ENCODE results near the gene KRTAP12-2.
"Not testable (repeated sequence)": the region's sequence is repeated elsewhere in the genome, so short reads cannot be mapped to it uniquely, and the experiment has no call there.

Gene KRTAP12-2

GRCh38 chr21:44686000-44686781, 19.5 kb upstream of the KRTAP12-2 start:
- Histone ChIP-seq H3K9ac (ENCODE audit: low read length) (no peak overlapping the region), H3K4me2 (ENCODE audit: low read depth, low read length, poor library complexity, severe bottlenecking) (no peak overlapping the region), H3K27ac (ENCODE audit: low read depth, low read length) (no peak overlapping the region), H3K36me3 (ENCODE audit: low read length) (no peaks in the 10 kb centered on the region), H3K27me3 (ENCODE audit: low read length) (no peaks in the 10 kb centered on the region), H3K4me3 (ENCODE audit: insufficient read depth, low read length, poor library complexity, severe bottlenecking) (no peak overlapping the region), H4K20me1 (ENCODE audit: low read depth, low read length) (no peaks in the 10 kb centered on the region), H3K9me2 (replicated peaks; ENCODE audit: insufficient read depth, low read length) (no peaks in the 10 kb centered on the region), H3K79me2 (ENCODE audit: insufficient read depth, low read length) (no peaks in the 10 kb centered on the region), H3F3A (ENCODE audit: insufficient read depth) (no peaks in the 10 kb centered on the region), H3K9me3 (ENCODE audit: insufficient read depth, low read length) (no peaks in the 10 kb centered on the region), H2AFZ (ENCODE audit: low read depth, low read length, severe bottlenecking) (no peak overlapping the region)
- TF ChIP-seq CTCF (IDR thresholded peaks at IDR 0.05; ENCODE audit: insufficient read depth, low read length, poor library complexity, severe bottlenecking) (no peak), EZH2phosphoT487 (conservative IDR thresholded peaks at IDR 0.05; ENCODE audit: low read length) (no peak)

GRCh38 chr21:44685050-44685449, 18.3 kb upstream of the KRTAP12-2 start:
- H2AFZ ChIP-seq (ENCODE audit: low read depth, low read length, severe bottlenecking); H3K9ac ChIP-seq (ENCODE audit: low read length); H3K9me2 ChIP-seq (replicated peaks; ENCODE audit: insufficient read depth, low read length); H3K4me3 ChIP-seq (ENCODE audit: insufficient read depth, low read length, poor library complexity, severe bottlenecking); H3K27me3 ChIP-seq (ENCODE audit: low read length); H3F3A ChIP-seq (ENCODE audit: insufficient read depth); H3K36me3 ChIP-seq (ENCODE audit: low read length); H3K79me2 ChIP-seq (ENCODE audit: insufficient read depth, low read length); H3K27ac ChIP-seq (ENCODE audit: low read depth, low read length); H4K20me1 ChIP-seq (ENCODE audit: low read depth, low read length); H3K4me2 ChIP-seq (ENCODE audit: low read depth, low read length, poor library complexity, severe bottlenecking); H3K9me3 ChIP-seq (ENCODE audit: insufficient read depth, low read length): not testable (repeated sequence)

- H3K36me3 ChIP-seq (ENCODE audit: low read length), result no peaks in the 10 kb centered on the region
- H3K9ac ChIP-seq (ENCODE audit: low read length), result no peak overlapping the region
- no peaks in the 10 kb centered on the region for H3F3A ChIP-seq (ENCODE audit: insufficient read depth)
- no peaks in the 10 kb centered on the region for H3K9me3 ChIP-seq (ENCODE audit: insufficient read depth, low read length)
- no peak overlapping the region for H3K4me3 ChIP-seq (ENCODE audit: insufficient read depth, low read length, poor library complexity, severe bottlenecking)
- TF ChIP-seq EZH2phosphoT487 (conservative IDR thresholded peaks at IDR 0.05; ENCODE audit: low read length) (no peak), CTCF (IDR thresholded peaks at IDR 0.05; ENCODE audit: insufficient read depth, low read length, poor library complexity, severe bottlenecking) (no peak)
- no peaks in the 10 kb centered on the region for H3K79me2 ChIP-seq (ENCODE audit: insufficient read depth, low read length)
- no peaks in the 10 kb centered on the region for H3K27me3 ChIP-seq (ENCODE audit: low read length)
- no peaks in the 10 kb centered on the region for H3K9me2 ChIP-seq (replicated peaks; ENCODE audit: insufficient read depth, low read length)
- no peaks in the 10 kb centered on the region for H4K20me1 ChIP-seq (ENCODE audit: low read depth, low read length)
- H3K4me2 ChIP-seq (ENCODE audit: low read depth, low read length, poor library complexity, severe bottlenecking), result no peak overlapping the region
- H2AFZ ChIP-seq (ENCODE audit: low read depth, low read length, severe bottlenecking), result no peak overlapping the region
- H3K27ac ChIP-seq (ENCODE audit: low read depth, low read length), result no peak overlapping the region
Observed at GRCh38 chr21:44684483-44684882, 17.8 kb upstream of the KRTAP12-2 start.

- TF ChIP-seq EZH2phosphoT487 (conservative IDR thresholded peaks at IDR 0.05; ENCODE audit: low read length), result no peak
Observed at GRCh38 chr21:44684077-44684476, 17.4 kb upstream of the KRTAP12-2 start.

More at GRCh38 chr21:44684077-44684476, 17.4 kb upstream of the KRTAP12-2 start:
- no peaks in the 10 kb centered on the region for H3K9me3 ChIP-seq (ENCODE audit: insufficient read depth, low read length)
- H3K27ac ChIP-seq (ENCODE audit: low read depth, low read length), result no peak overlapping the region
- H3F3A ChIP-seq (ENCODE audit: insufficient read depth), result no peaks in the 10 kb centered on the region
- no peak overlapping the region for H3K9ac ChIP-seq (ENCODE audit: low read length)
- H3K79me2 ChIP-seq (ENCODE audit: insufficient read depth, low read length), result no peaks in the 10 kb centered on the region
- H3K27me3 ChIP-seq (ENCODE audit: low read length), result no peaks in the 10 kb centered on the region
- H3K4me3 ChIP-seq (ENCODE audit: insufficient read depth, low read length, poor library complexity, severe bottlenecking), result no peak overlapping the region
- H3K4me2 ChIP-seq (ENCODE audit: low read depth, low read length, poor library complexity, severe bottlenecking), result no peak overlapping the region
- no peaks in the 10 kb centered on the region for H3K36me3 ChIP-seq (ENCODE audit: low read length)
- H2AFZ ChIP-seq (ENCODE audit: low read depth, low read length, severe bottlenecking), result no peak overlapping the region
- no peaks in the 10 kb centered on the region for H4K20me1 ChIP-seq (ENCODE audit: low read depth, low read length)
- no peaks in the 10 kb centered on the region for H3K9me2 ChIP-seq (replicated peaks; ENCODE audit: insufficient read depth, low read length)

Data from SU-DHL-6 (cell line).